Transverse colon (tissue), 4 donors: Measurements from ENCODE around the gene SLC41A2. TPM values are rescaled to one million over a fixed set of nuclear protein-coding genes. Genes with fewer than 3 reads are reported as not detected.

Experiments
- DNase-seq: peaks from one replicate; pipeline ENCODE4 v3.0.0-alpha.2; 2019
- H3K27ac ChIP-seq, 4 donors: fragments of 200-600 bp; sonication (generic); 2 replicates each; pipeline ENCODE4 v1.5.1; 2016 to 2018; ENCODE audit warnings: inconsistent platforms in 4 of 4
- H3K27me3 ChIP-seq: fragments of 200-600 bp; sonication (generic); 2 replicates; pipeline ENCODE4 v1.5.1; 2017; ENCODE audit warnings: inconsistent platforms
- H3K36me3 ChIP-seq, 4 donors: fragments of 200-600 bp; sonication (generic); 2 replicates each; pipeline ENCODE4 v1.5.1; 2017 to 2019; ENCODE audit warnings: inconsistent platforms in 4 of 4
- H3K4me1 ChIP-seq, 4 donors: fragments of 200-600 bp; sonication (generic); 2 replicates each; pipeline ENCODE4 v1.5.1; 2017 to 2020; ENCODE audit warnings: inconsistent platforms in 4 of 4
- H3K4me3 ChIP-seq, 4 donors: fragments of 200-600 bp; sonication (generic); 1 replicate in 1 of 4; 2 replicates in 3 of 4; pipeline versions ENCODE4 v1.5.1 to v1.6.1; 2017 to 2019; ENCODE audit warnings: inconsistent platforms in 4 of 4
- H3K9me3 ChIP-seq, 2 donors: fragments of 200-600 bp; sonication (generic); 2 replicates each; pipeline ENCODE4 v1.5.1; 2017 to 2019; ENCODE audit warnings: inconsistent platforms in 2 of 2
- CTCF ChIP-seq, 5 experiments: fragments of 200-600 bp in 3 of 5; fragments of 450-650 bp in 2 of 5; sonication (generic) in 3 of 5; IDR thresholded peaks; 1 replicate in 2 of 5; 2 replicates in 3 of 5; pipeline ENCODE4 v1.5.1; 2016 to 2017; ENCODE audit warnings: antibody characterized with exemption in 5 of 5, inconsistent platforms in 3 of 5, mild to moderate bottlenecking in 2 of 5, moderate library complexity in 1 of 5
- EP300 ChIP-seq: sonication (generic); formaldehyde crosslinking; IDR thresholded peaks from one replicate; pipeline ENCODE4 v1.6.1; 2017; ENCODE audit warnings: antibody characterized with exemption, low read depth
- POLR2A ChIP-seq: fragments of 450-650 bp; IDR thresholded peaks from one replicate; pipeline ENCODE4 v1.6.1; 2016; ENCODE audit warnings: antibody characterized with exemption, mild to moderate bottlenecking, moderate library complexity
- POLR2AphosphoS5 ChIP-seq, 3 donors: sonication (generic); formaldehyde crosslinking; IDR thresholded peaks; one replicate each; pipeline ENCODE4 v1.6.1; 2016; ENCODE audit warnings: antibody characterized with exemption in 3 of 3
- WGBS, 2 donors: methylation state at CpG; one replicate each; pipeline ENCODE4 v1.1.5; 2018; ENCODE audit warnings: low coverage in 1 of 2; 5-methylcytosine and 5-hydroxymethylcytosine counted together
- in situ Hi-C, 4 donors: fragments of 200-750 bp; cut with MboI; loops; one replicate each; pipeline versions ENCODE4 v1.15.0 to v1.15.1; 2017; ENCODE audit warnings: low sequenced_read_pairs in 3 of 4, low pct_ligation_motif_present in 1 of 4, low pct_unique_long_range_greater_than_20kb in 1 of 4
- intact Hi-C: fragments of 100-400 bp; cut with DNase I; formaldehyde crosslinking; loops from one replicate; pipeline ENCODE4 v1.15.1; 2023; ENCODE audit warnings: low total_unique reads
- total RNA-seq, 4 donors: library from RNA; depleted of rRNA; stranded (reverse); fragments of >200 nt; gene quantifications; one replicate each; pipeline ENCODE4 v1.1.0, GENCODE V29; 2016

SLC41A2 gene
- total RNA-seq, 4 donors from 2014 or later, result 31.6 to 154 (median 129) TPM

- intact Hi-C loops, result no loop called here
- in situ Hi-C loops, result no loop called here
Measured at GRCh38 chr12:104976703-104977102, 18.6 kb upstream of the SLC41A2 start.

GRCh38 chr12:104975587-104976343 lies 17.7 kb upstream of the SLC41A2 start:
- 86% methylated on average over 1 of the region's 4 CpGs; no CpG with 5 or more reads in 1 of the 2 donors for WGBS, 2 donors
- Histone ChIP-seq H3K27ac (no peak overlapping the region), H3K36me3 (no peaks in the 10 kb centered on the region), H3K9me3 (no peaks in the 10 kb centered on the region), H3K4me3 (no peak overlapping the region), H3K27me3 (no peaks in the 10 kb centered on the region), H3K4me1 (no peaks in the 10 kb centered on the region)
- in situ Hi-C loops (no loop called here), intact Hi-C loops (no loop called here)
- no peak for TF ChIP-seq EP300
- TF ChIP-seq CTCF (IDR thresholded peaks at IDR 0.05), result no peak
- no peak for TF ChIP-seq POLR2AphosphoS5 (IDR thresholded peaks at IDR 0.05)
- no peak for TF ChIP-seq POLR2A
- DNase-seq, result no peak

More at GRCh38 chr12:104976703-104977102, 18.6 kb upstream of the SLC41A2 start:
- Histone ChIP-seq H3K4me1 (no peaks in the 10 kb centered on the region), H3K27me3 (no peaks in the 10 kb centered on the region), H3K9me3 (no peaks in the 10 kb centered on the region), H3K27ac (no peak overlapping the region), H3K36me3 (no peaks in the 10 kb centered on the region), H3K4me3 (no peak overlapping the region)
- TF ChIP-seq POLR2AphosphoS5 (IDR thresholded peaks at IDR 0.05) (no peak), POLR2A (no peak), CTCF (IDR thresholded peaks at IDR 0.05) (no peak), EP300 (no peak)
- WGBS, 2 donors, result no CpG with 5 or more reads among the region's 8 CpGs
- DNase-seq, result no peak

- Histone ChIP-seq H3K36me3 (no peaks in the 10 kb centered on the region), H3K4me1 (no peaks in the 10 kb centered on the region), H3K4me3 (no peak overlapping the region), H3K9me3 (no peaks in the 10 kb centered on the region), H3K27ac (no peak overlapping the region), H3K27me3 (no peaks in the 10 kb centered on the region)
- intact Hi-C loops, result no loop called here
- peak; percentile 40 for DNase-seq
- in situ Hi-C loops, result no loop called here
- TF ChIP-seq EP300 (no peak), POLR2AphosphoS5 (IDR thresholded peaks at IDR 0.05) (no peak), POLR2A (no peak), CTCF (IDR thresholded peaks at IDR 0.05) (no peak)
- WGBS, 2 donors, result 79 to 80% methylated on average over 3 to 7 of the region's 7 CpGs
Measured at GRCh38 chr12:104974626-104975290, 16.7 kb upstream of the SLC41A2 start.

- Histone ChIP-seq H3K9me3 (no peaks in the 10 kb centered on the region), H3K27ac (no peak overlapping the region), H3K4me3 (no peak overlapping the region), H3K4me1 (no peaks in the 10 kb centered on the region), H3K36me3 (no peaks in the 10 kb centered on the region), H3K27me3 (no peaks in the 10 kb centered on the region)
- 87 to 100% methylated on average over 2 to 5 of the region's 5 CpGs for WGBS, 2 donors
- in situ Hi-C loops (no loop called here), intact Hi-C loops (no loop called here)
- DNase-seq, result no peak
- TF ChIP-seq POLR2A, result no peak
- no peak for TF ChIP-seq POLR2AphosphoS5 (IDR thresholded peaks at IDR 0.05)
- TF ChIP-seq CTCF (IDR thresholded peaks at IDR 0.05), result no peak
- TF ChIP-seq EP300, result no peak
Measured at GRCh38 chr12:104973250-104973649, 15.2 kb upstream of the SLC41A2 start.
